OCI-LY1 (cell line): ENCODE data around the gene CCDC154.

ENCODE experiments used
- EZH2 ChIP-seq: fragments of 200-600 bp; sonication (generic), shearing (Covaris generic); IDR thresholded peaks from 2 replicates; pipeline ENCODE4 v1.8.0; 2017; ENCODE audit warnings: borderline replicate concordance, mixed run types, mild to moderate bottlenecking, antibody characterized with exemption, low read length, moderate library complexity, mixed read lengths
- TF ChIP-seq, protein P1 (sequence below): fragments of 200-600 bp; sonication (generic), shearing (Covaris generic); IDR thresholded peaks from 2 replicates; pipeline ENCODE4 v1.5.1; 2017; ENCODE audit warnings: mild to moderate bottlenecking, antibody characterized with exemption, low read length, moderate library complexity, mixed read lengths

DNA sequence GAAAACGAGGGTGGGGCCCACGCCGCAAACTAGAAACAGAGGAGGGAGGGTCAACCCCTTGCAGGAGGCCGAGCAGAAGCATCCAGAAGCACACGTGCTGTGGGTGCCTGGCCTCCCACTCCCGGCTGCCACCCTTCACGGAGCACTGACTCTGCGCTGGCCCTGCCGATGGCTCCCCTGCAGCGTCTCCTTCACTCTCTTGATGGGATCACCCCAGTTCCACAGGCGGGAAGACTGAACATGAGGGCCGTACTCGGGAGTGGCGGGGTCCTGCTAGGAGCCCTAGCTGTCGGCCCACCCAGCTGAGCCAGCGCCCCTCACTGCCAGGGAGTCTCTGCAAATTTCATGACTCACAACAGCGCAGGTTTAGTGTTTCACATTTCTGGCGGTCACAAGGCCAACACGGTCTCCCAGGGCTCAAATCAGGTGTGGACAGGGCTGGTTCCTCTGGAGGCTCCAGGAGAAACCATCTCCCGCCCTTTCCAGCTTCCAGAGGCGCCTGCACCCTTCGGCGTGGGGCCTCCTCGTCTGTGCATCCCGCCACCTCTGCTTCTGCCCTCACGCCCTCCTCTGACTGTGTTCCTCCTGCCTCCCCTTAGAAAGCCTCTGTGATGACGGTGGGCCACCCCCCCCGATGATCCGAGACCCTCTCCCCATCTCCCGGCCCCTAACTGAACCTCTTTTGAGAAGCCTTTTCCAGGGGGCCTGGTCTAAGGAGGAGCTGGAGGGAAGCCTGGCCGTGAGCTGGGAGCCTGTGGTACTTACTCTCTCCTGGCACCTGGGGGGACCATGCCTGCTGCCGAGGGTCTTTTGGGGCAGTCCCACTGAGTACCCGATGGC is 42.4 kb upstream of the CCDC154 start:
- TF ChIP-seq, protein P1, sequence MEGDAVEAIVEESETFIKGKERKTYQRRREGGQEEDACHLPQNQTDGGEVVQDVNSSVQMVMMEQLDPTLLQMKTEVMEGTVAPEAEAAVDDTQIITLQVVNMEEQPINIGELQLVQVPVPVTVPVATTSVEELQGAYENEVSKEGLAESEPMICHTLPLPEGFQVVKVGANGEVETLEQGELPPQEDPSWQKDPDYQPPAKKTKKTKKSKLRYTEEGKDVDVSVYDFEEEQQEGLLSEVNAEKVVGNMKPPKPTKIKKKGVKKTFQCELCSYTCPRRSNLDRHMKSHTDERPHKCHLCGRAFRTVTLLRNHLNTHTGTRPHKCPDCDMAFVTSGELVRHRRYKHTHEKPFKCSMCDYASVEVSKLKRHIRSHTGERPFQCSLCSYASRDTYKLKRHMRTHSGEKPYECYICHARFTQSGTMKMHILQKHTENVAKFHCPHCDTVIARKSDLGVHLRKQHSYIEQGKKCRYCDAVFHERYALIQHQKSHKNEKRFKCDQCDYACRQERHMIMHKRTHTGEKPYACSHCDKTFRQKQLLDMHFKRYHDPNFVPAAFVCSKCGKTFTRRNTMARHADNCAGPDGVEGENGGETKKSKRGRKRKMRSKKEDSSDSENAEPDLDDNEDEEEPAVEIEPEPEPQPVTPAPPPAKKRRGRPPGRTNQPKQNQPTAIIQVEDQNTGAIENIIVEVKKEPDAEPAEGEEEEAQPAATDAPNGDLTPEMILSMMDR: no peak
- TF ChIP-seq EZH2: no peak
